Calu3 (cell line): ENCODE measurements around the gene PUS3. TPM values are rescaled to one million over a fixed set of nuclear protein-coding genes. Genes with fewer than 3 reads are reported as not detected.

Experiments
- BruUV-seq: library from RNA; stranded (reverse); fragments of 400-500 nt; replicated peaks from 2 replicates; lab custom pipeline; 2021; lab: Mats Ljungman, UMichigan
- CTCF ChIA-PET: fragments of 300-600 bp; sonication (Branson Sonifier 250); formaldehyde crosslinking; loops from one replicate; lab custom pipeline; 2022; ENCODE audit warnings: antibody characterized with exemption; lab: Charles Lee
- DNase-seq: peaks from one replicate; pipeline ENCODE4 v3.0.0; 2022
- H3K27ac Mint-ChIP-seq: one replicate; pipeline ENCODE4 v1.8.0; 2022; ENCODE audit warnings: mixed read lengths; ENCODE audit not compliant: unreplicated experiment
- H3K27me3 Mint-ChIP-seq: one replicate; pipeline ENCODE4 v1.8.0; 2022; ENCODE audit warnings: mixed read lengths; ENCODE audit not compliant: unreplicated experiment
- H3K36me3 Mint-ChIP-seq: one replicate; pipeline ENCODE4 v1.8.0; 2022; ENCODE audit warnings: mild to moderate bottlenecking, moderate library complexity, mixed read lengths; ENCODE audit not compliant: insufficient read depth, unreplicated experiment
- H3K4me1 Mint-ChIP-seq: one replicate; pipeline ENCODE4 v1.8.0; 2022; ENCODE audit warnings: mild to moderate bottlenecking, low read depth, mixed read lengths; ENCODE audit not compliant: unreplicated experiment
- H3K4me3 Mint-ChIP-seq: one replicate; pipeline ENCODE4 v1.8.0; 2022; ENCODE audit warnings: mild to moderate bottlenecking, low read depth, moderate library complexity, mixed read lengths; ENCODE audit not compliant: unreplicated experiment
- H3K9me3 Mint-ChIP-seq: one replicate; pipeline ENCODE4 v1.8.0; 2022; ENCODE audit warnings: low read depth, mixed read lengths; ENCODE audit not compliant: unreplicated experiment
- CTCF ChIP-seq: fragments of 200-600 bp; IDR thresholded peaks from one replicate; pipeline ENCODE4 v1.8.0; 2022; ENCODE audit warnings: antibody characterized with exemption; ENCODE audit not compliant: unreplicated experiment
- intact Hi-C: fragments of 100-400 bp; cut with micrococcal nuclease; formaldehyde crosslinking; loops from one replicate; pipeline ENCODE4 v1.10.0; 2022; ENCODE audit not compliant: unreplicated experiment
- total RNA-seq: library from RNA; stranded (reverse); gene quantifications from 2 replicates; pipeline ENCODE4 v1.2.3, GENCODE V29; 2022

PUS3 gene
- total RNA-seq, 1 experiment from 2014 or later: 10.4 TPM

- CTCF ChIA-PET: no interaction called here
- DNase-seq: no peak
- Mint-ChIP-seq H3K4me1 (no peaks in the 10 kb centered on the region), H3K9me3 (no peaks in the 10 kb centered on the region), H3K4me3 (no peak overlapping the region), H3K27me3 (peaks cover 12% of the 10 kb centered on the region), H3K36me3 (no peaks in the 10 kb centered on the region), H3K27ac (no peak overlapping the region)
- no TSS peak for BruUV-seq
- intact Hi-C loops: no loop called here
- TF ChIP-seq CTCF: no peak
Observed at GRCh38 chr11:125947419-125948277, 44.6 kb upstream of the PUS3 start.

- TF ChIP-seq CTCF: no peak
- H3K36me3 Mint-ChIP-seq: no peaks in the 10 kb centered on the region
- intact Hi-C loops: no loop called here
- no peaks in the 10 kb centered on the region for H3K9me3 Mint-ChIP-seq
- no peak overlapping the region for H3K4me3 Mint-ChIP-seq
- DNase-seq: no peak
- no peak overlapping the region for H3K27ac Mint-ChIP-seq
- peaks cover 12% of the 10 kb centered on the region for H3K27me3 Mint-ChIP-seq
- BruUV-seq: no TSS peak
- CTCF ChIA-PET: no interaction called here
- peaks cover 6% of the 10 kb centered on the region for H3K4me1 Mint-ChIP-seq
Observed at GRCh38 chr11:125946712-125947418, 43.9 kb upstream of the PUS3 start.

GRCh38 chr11:125945797-125946520, 43.0 kb upstream of the PUS3 start, which contains the start of gene VSIG10L2:
VSIG10L2 (plus strand) TSS chr11:125946044; CDS start chr11:125946056, 12 bp downstream.
- Mint-ChIP-seq H3K36me3 (no peaks in the 10 kb centered on the region), H3K4me3 (no peak within 1 kb of the TSS), H3K4me1 (peaks cover 6% of the 10 kb centered on the region), H3K27me3 (peaks cover 12% of the 10 kb centered on the region), H3K27ac (no peak within 1 kb of the TSS), H3K9me3 (no peaks in the 10 kb centered on the region)
- intact Hi-C loops: no loop called here
- DNase-seq: peak; percentile 9
- CTCF ChIA-PET: no interaction called here
- no peak for TF ChIP-seq CTCF
- no TSS peak for BruUV-seq

DNA sequence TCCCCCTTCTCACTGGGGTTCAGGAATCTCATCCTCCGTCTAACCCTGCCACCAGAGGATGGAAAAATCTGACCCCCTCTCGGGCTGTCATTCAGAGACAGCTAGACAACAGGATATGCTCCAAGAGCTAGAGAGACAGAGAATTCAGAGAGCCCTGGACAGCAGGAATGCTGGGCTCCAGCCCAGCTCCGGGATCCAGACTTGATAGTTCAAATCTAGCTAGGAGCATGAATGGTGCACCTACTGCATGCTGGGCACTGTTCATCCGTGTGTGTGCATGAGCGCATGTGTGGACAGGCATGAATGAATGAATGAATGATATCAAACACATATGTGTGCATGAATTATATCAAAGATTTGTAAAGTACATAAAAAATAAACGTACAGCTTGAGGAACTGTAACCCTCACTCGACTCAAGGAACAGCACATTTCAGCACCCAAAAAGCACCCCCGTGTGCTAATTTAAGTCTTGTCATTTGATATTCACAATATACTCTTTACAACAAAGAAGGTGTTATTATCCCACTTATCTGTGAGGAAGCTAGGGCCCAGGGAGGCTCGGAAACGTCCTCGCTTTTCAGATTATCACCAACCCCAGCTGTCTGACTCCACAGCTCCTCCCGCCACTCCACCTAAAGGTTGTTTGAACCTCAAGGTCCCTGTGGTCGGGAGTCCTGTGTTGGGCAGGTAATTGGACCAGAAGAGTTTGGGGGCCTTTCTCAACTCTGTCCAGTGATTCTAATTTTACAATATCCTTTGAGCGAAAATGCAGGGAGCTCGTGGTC, 42.2 kb upstream of the PUS3 start:
- TF ChIP-seq CTCF: no peak
- H3K27ac Mint-ChIP-seq: no peak overlapping the region
- no TSS peak for BruUV-seq
- peaks cover 12% of the 10 kb centered on the region for H3K27me3 Mint-ChIP-seq
- CTCF ChIA-PET: no interaction called here
- no peaks in the 10 kb centered on the region for H3K36me3 Mint-ChIP-seq
- peaks cover 6% of the 10 kb centered on the region for H3K4me1 Mint-ChIP-seq
- H3K4me3 Mint-ChIP-seq: no peak overlapping the region
- intact Hi-C loops: no loop called here
- DNase-seq: no peak
- no peaks in the 10 kb centered on the region for H3K9me3 Mint-ChIP-seq
